Panc1 (cell line): ENCODE data around the gene GNA12. TPM values are rescaled to one million over a fixed set of nuclear protein-coding genes. Genes with fewer than 3 reads are reported as not detected.

ENCODE experiments used
- ATAC-seq: fragments of 200-7000 bp; cut with Tn5 transposase; 2 replicates; pipeline ENCODE4 v1.9.1; 2020; ENCODE audit warnings: mild to moderate bottlenecking, moderate library complexity
- Bru-seq: library from RNA; stranded (reverse); fragments of 400-500 nt; gene quantifications from one replicate; lab custom pipeline; 2021; lab: Mats Ljungman, UMichigan
- BruChase-seq, 2 experiments: library from RNA; stranded (reverse); fragments of 400-500 nt; gene quantifications; one replicate each; lab custom pipeline; 2021; lab: Mats Ljungman, UMichigan
- BruUV-seq: library from RNA; stranded (reverse); fragments of 400-500 nt; replicated peaks from 2 replicates; lab custom pipeline; 2021; lab: Mats Ljungman, UMichigan
- CTCF ChIA-PET: fragments of 300-600 bp; sonication (Branson Sonifier 250); formaldehyde crosslinking; loops from one replicate; lab custom pipeline; 2022; ENCODE audit warnings: antibody characterized with exemption; lab: Charles Lee
- POLR2A ChIA-PET: fragments of 300-600 bp; sonication (Branson Sonifier 250); formaldehyde crosslinking; loops from one replicate; lab custom pipeline; 2022; ENCODE audit warnings: antibody characterized with exemption; lab: Charles Lee
- DNase-seq: peaks from one replicate; pipeline ENCODE4 v3.0.0-alpha.2; 2010; ENCODE audit warnings: low read depth, low spot score
- H3K27ac ChIP-seq: 2 replicates; pipeline ENCODE4 v1.5.1; 2011; ENCODE audit warnings: mild to moderate bottlenecking, low read length, inconsistent platforms
- H3K27me3 ChIP-seq: fragments of 200-500 bp; sonication (Bioruptor generic); 2 replicates; pipeline ENCODE4 v1.6.0; 2014; ENCODE audit warnings: low read length, inconsistent platforms; ENCODE audit not compliant: control insufficient read depth, insufficient read depth
- H3K36me3 ChIP-seq: fragments of 200-500 bp; sonication (Bioruptor generic); 2 replicates; pipeline ENCODE4 v1.5.1; 2014; ENCODE audit warnings: inconsistent platforms, mild to moderate bottlenecking, low read length, moderate library complexity; ENCODE audit not compliant: control insufficient read depth, insufficient read depth
- H3K4me1 ChIP-seq: 2 replicates; pipeline ENCODE4 v1.5.1; 2011; ENCODE audit warnings: inconsistent platforms, mild to moderate bottlenecking, low read length, moderate library complexity; ENCODE audit not compliant: control insufficient read depth, insufficient read depth
- H3K4me3 ChIP-seq, 2 experiments: 2 replicates each; pipeline ENCODE4 v1.5.1; 2011 to 2012; ENCODE audit warnings: low read depth in 2 of 2, low read length in 2 of 2, mild to moderate bottlenecking in 2 of 2, inconsistent platforms in 1 of 2, moderate library complexity in 1 of 2
- H3K9me3 ChIP-seq: fragments of 200-500 bp; sonication (Bioruptor generic); 2 replicates; pipeline ENCODE4 v1.5.1; 2014; ENCODE audit warnings: low read depth, mild to moderate bottlenecking, inconsistent platforms, low read length, moderate library complexity; ENCODE audit not compliant: control insufficient read depth, insufficient read depth
- POLR2AphosphoS5 ChIP-seq: IDR thresholded peaks from 2 replicates; pipeline ENCODE4 v1.6.1; 2012; ENCODE audit warnings: mild to moderate bottlenecking, low read depth, low read length, moderate library complexity
- REST ChIP-seq, 2 experiments: IDR thresholded peaks; 2 replicates each; pipeline ENCODE4 v1.6.1; 2011 to 2012; ENCODE audit warnings: low read depth in 2 of 2, control low read depth in 1 of 2, low read length in 1 of 2, mild to moderate bottlenecking in 1 of 2, moderate library complexity in 1 of 2; ENCODE audit not compliant: insufficient read depth in 1 of 2
- SIN3A ChIP-seq: IDR thresholded peaks from 2 replicates; pipeline ENCODE4 v1.6.1; 2012; ENCODE audit warnings: low read depth, mild to moderate bottlenecking, low read length, moderate library complexity, borderline replicate concordance; ENCODE audit not compliant: insufficient read depth
- TCF7L2 ChIP-seq: IDR thresholded peaks from 2 replicates; pipeline ENCODE4 v1.6.1; 2011; ENCODE audit warnings: mild to moderate bottlenecking, low read depth, low read length, inconsistent platforms
- in situ Hi-C: cut with HindIII; loops from 2 replicates; pipeline ENCODE4 v1.10.0; 2016; ENCODE audit warnings: low sequenced_read_pairs, low pct_unique_long_range_greater_than_20kb
- intact Hi-C: fragments of 100-400 bp; cut with micrococcal nuclease; formaldehyde crosslinking; loops from one replicate; pipeline ENCODE4 v1.10.0; 2022; ENCODE audit not compliant: unreplicated experiment
- long read RNA-seq: library from polyadenylated mRNA; unstranded; transcript quantifications from one replicate; pipeline ENCODE4 v2.0.0, GENCODE V29; 2021; ENCODE audit not compliant: unreplicated experiment
- polyA plus RNA-seq: library from polyadenylated mRNA; unstranded; fragments of >200 nt; gene quantifications from one replicate; pipeline ENCODE4 v1.2.1, GENCODE V29; 2012; ENCODE audit warnings: missing spikeins; ENCODE audit not compliant: insufficient read length
- total RNA-seq: library from RNA; stranded (reverse); gene quantifications from one replicate; pipeline ENCODE4 v1.2.1, GENCODE V29; 2021; ENCODE audit not compliant: unreplicated experiment
- TF ChIP-seq, protein P1 (sequence below): fragments of 450-650 bp; IDR thresholded peaks from 2 replicates; pipeline ENCODE4 v1.5.1; 2017; ENCODE audit warnings: mild to moderate bottlenecking

GNA12 gene, protein sequence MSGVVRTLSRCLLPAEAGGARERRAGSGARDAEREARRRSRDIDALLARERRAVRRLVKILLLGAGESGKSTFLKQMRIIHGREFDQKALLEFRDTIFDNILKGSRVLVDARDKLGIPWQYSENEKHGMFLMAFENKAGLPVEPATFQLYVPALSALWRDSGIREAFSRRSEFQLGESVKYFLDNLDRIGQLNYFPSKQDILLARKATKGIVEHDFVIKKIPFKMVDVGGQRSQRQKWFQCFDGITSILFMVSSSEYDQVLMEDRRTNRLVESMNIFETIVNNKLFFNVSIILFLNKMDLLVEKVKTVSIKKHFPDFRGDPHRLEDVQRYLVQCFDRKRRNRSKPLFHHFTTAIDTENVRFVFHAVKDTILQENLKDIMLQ
- total RNA-seq = 139 TPM
- 170 TPM for polyA plus RNA-seq
- Bru-seq, nascent RNA = percentile 91 among the genes with signal in this experiment
- BruChase-seq, experiment 1, labeled RNA remaining after a 2-hour chase = percentile 82 among the genes with signal in this experiment
- BruChase-seq, experiment 2, labeled RNA remaining after a 6-hour chase = percentile 88 among the genes with signal in this experiment
- long read RNA-seq, full-length matches to known transcripts = 316 of 478 reads
- long read RNA-seq, partial matches to known transcripts = 20 of 478 reads
- long read RNA-seq, other reads (novel, unspliced or antisense) = 142 of 478 reads

DNA sequence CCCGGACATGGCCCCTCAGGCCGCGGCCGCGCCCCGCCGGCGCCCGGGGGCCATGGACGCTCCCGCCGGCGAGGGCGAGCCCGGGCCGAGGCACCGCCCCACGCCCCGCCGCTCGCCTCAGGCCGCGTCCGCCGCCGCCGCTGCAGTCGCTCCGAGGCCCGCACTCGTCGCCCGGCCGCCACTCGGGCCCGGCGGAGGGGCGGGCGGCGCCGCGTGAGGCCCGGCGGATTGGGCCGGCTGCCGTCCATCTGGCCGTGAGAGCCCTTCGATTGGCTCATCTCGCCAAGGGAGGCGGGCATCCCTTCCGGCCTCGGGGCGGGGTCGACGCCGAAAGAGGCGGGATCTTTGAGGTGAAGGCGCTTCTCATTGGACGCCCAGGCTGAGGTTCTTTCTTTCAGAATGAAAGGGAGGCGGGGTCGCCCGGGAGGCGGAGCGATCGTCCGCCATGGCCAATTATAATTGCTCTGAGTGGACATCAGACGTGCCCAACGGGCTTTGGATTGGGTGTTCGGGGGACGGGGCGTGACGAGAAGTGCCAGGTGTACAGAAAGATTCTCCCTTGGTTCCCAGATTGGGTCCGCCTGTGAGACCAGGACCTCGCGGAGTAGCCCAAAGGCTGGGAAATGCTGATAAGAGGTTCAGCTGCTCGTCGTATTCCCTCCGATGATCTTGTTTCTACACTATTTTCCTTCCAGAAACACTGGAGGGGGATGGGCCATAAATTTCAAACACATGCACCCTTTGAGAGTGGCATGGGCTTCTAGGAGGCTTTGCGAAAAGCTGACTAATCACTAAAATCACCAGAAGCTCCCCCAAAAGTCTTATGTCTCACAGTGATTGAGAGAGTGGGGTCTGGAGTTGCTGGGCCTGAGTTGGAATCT, at the start of gene GNA12:
Gene GNA12 (minus strand): TSS at position 156 of the 881 bp plus-strand sequence. CDS start 147 bp downstream, at position 9.
- TF ChIP-seq SIN3A (no peak), REST (IDR thresholded peaks at IDR 0.05; ENCODE audit: insufficient read depth in 1 of 2, low read depth in 2 of 2, low read length in 1 of 2) (no peak), POLR2AphosphoS5 (peak; percentile 94), TCF7L2 (peak; percentile 96)
- TF ChIP-seq, protein P1, sequence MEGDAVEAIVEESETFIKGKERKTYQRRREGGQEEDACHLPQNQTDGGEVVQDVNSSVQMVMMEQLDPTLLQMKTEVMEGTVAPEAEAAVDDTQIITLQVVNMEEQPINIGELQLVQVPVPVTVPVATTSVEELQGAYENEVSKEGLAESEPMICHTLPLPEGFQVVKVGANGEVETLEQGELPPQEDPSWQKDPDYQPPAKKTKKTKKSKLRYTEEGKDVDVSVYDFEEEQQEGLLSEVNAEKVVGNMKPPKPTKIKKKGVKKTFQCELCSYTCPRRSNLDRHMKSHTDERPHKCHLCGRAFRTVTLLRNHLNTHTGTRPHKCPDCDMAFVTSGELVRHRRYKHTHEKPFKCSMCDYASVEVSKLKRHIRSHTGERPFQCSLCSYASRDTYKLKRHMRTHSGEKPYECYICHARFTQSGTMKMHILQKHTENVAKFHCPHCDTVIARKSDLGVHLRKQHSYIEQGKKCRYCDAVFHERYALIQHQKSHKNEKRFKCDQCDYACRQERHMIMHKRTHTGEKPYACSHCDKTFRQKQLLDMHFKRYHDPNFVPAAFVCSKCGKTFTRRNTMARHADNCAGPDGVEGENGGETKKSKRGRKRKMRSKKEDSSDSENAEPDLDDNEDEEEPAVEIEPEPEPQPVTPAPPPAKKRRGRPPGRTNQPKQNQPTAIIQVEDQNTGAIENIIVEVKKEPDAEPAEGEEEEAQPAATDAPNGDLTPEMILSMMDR = no peak
- H3K27me3 ChIP-seq = no peaks in the 10 kb centered on the region
- in situ Hi-C loops = no loop called here
- DNase-seq (peak; percentile 95), ATAC-seq (peak; percentile 96)
- peak within 1 kb of the TSS; percentile 92 for H3K27ac ChIP-seq
- ChIA-PET CTCF (no interaction called here), POLR2A (interaction anchor here (0.7 kb wide), 1 partner anchor 19 kb away, joined by 3 read pairs; no protein-coding TSS in a partner anchor)
- H3K4me1 ChIP-seq = peaks cover 27% of the 10 kb centered on the region
- no TSS peak for BruUV-seq
- H3K36me3 ChIP-seq = no peaks in the 10 kb centered on the region; the same call in none of the 2 replicates
- intact Hi-C loops = no loop called here
- H3K9me3 ChIP-seq = no peaks in the 10 kb centered on the region
- H3K4me3 ChIP-seq = peak within 1 kb of the TSS; percentile 52 to 83

GRCh38 chr7:2893411-2893861, 49.3 kb upstream of the GNA12 start:
- 0 out of 2 replicates have a peak, but pooled peaks cover 3% of the 10 kb centered on the region for H3K4me1 ChIP-seq
- CTCF ChIA-PET = no interaction called here
- POLR2A ChIA-PET = interaction anchor here (0.6 kb wide), 2 partner anchors 9 to 475 kb away, joined by 3 to 4 read pairs; no protein-coding TSS in a partner anchor
- H3K9me3 ChIP-seq = no peaks in the 10 kb centered on the region
- BruUV-seq = no TSS peak
- in situ Hi-C loops = no loop called here
- peak; percentile 27; the same call in 1 of the 2 replicates for ATAC-seq
- no peak overlapping the region for H3K4me3 ChIP-seq
- intact Hi-C loops = no loop called here
- TF ChIP-seq, protein P1 = no peak
- no peak for TF ChIP-seq SIN3A
- TF ChIP-seq TCF7L2 = no peak
- TF ChIP-seq REST (IDR thresholded peaks at IDR 0.05; ENCODE audit: insufficient read depth in 1 of 2, low read depth in 2 of 2, low read length in 1 of 2) = no peak
- TF ChIP-seq POLR2AphosphoS5 = no peak
- no peaks in the 10 kb centered on the region for H3K36me3 ChIP-seq
- H3K27me3 ChIP-seq = no peaks in the 10 kb centered on the region
- no peak for DNase-seq
- H3K27ac ChIP-seq = no peak overlapping the region
